ENCODE data around the gene RNF39.

DNA sequence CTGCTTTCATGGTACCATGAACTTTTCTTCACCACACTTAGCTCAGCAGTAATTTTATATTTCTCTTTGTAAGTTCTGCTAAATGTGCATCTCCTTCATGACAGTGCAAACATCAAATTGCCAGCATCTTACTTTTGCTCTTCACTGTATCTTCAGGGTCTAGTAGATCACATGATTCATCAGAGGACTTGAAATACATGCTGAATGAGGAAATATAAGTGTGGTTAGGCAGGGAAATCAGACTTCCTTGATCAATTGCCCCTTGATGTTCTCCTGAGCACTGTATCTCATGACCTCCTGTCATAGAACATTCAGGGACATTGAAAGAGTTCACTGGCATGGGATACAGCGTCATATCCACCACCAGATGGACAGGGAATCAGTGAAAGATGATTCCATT is 39.8 kb downstream of the RNF39 start:
- TF ChIP-seq, protein P1, sequence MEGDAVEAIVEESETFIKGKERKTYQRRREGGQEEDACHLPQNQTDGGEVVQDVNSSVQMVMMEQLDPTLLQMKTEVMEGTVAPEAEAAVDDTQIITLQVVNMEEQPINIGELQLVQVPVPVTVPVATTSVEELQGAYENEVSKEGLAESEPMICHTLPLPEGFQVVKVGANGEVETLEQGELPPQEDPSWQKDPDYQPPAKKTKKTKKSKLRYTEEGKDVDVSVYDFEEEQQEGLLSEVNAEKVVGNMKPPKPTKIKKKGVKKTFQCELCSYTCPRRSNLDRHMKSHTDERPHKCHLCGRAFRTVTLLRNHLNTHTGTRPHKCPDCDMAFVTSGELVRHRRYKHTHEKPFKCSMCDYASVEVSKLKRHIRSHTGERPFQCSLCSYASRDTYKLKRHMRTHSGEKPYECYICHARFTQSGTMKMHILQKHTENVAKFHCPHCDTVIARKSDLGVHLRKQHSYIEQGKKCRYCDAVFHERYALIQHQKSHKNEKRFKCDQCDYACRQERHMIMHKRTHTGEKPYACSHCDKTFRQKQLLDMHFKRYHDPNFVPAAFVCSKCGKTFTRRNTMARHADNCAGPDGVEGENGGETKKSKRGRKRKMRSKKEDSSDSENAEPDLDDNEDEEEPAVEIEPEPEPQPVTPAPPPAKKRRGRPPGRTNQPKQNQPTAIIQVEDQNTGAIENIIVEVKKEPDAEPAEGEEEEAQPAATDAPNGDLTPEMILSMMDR (IDR thresholded peaks at IDR 0.05): no peak
- no peak for TF ChIP-seq POLR2A (IDR thresholded peaks at IDR 0.05)
- TF ChIP-seq POLR2AphosphoS5 (IDR thresholded peaks at IDR 0.05): no peak

All from transverse colon (tissue), 4 donors.